GM19467 (cell line): ENCODE results near the gene RCSD1.
"Not testable (repeated sequence)": the region's sequence is repeated elsewhere in the genome, so short reads cannot be mapped to it uniquely, and the experiment has no call there.

Experiments used
- ATAC-seq: cut with Tn5 transposase; IDR thresholded peaks from one replicate; pipeline ENCODE4 v1.9.1; 2021; ENCODE audit warnings: mild to moderate bottlenecking, moderate library complexity; ENCODE audit not compliant: unreplicated experiment

RCSD1 gene

GRCh38 chr1:167629681-167630567 lies at the start of gene RCSD1:
RCSD1 (plus strand) TSS chr1:167630232; CDS start chr1:167630424, 192 bp downstream.
- ATAC-seq: no peak

- ATAC-seq: no peak
Observed at GRCh38 chr1:167582064-167582463, 48.0 kb upstream of the RCSD1 start.

- ATAC-seq: no peak
Observed at GRCh38 chr1:167582722-167583121, 47.3 kb upstream of the RCSD1 start.

- no peak for ATAC-seq
Observed at GRCh38 chr1:167584581-167584980, 45.5 kb upstream of the RCSD1 start.

GRCh38 chr1:167587342-167587741 lies 42.7 kb upstream of the RCSD1 start:
- ATAC-seq: no peak

- ATAC-seq: no peak
Observed at GRCh38 chr1:167587872-167588271, 42.2 kb upstream of the RCSD1 start.

- no peak for ATAC-seq
Observed at GRCh38 chr1:167588361-167588760, 41.7 kb upstream of the RCSD1 start.

GRCh38 chr1:167592475-167592874 lies 37.6 kb upstream of the RCSD1 start:
- ATAC-seq: no peak

- no peak for ATAC-seq
Observed at GRCh38 chr1:167593860-167594259, 36.2 kb upstream of the RCSD1 start.

- no peak for ATAC-seq
Observed at GRCh38 chr1:167594822-167595221, 35.2 kb upstream of the RCSD1 start.

GRCh38 chr1:167599957-167600581 lies 30.0 kb upstream of the RCSD1 start:
- peak; percentile 68 for ATAC-seq

GRCh38 chr1:167601442-167602383 lies 28.3 kb upstream of the RCSD1 start:
- no peak for ATAC-seq

GRCh38 chr1:167602840-167603239 lies 27.2 kb upstream of the RCSD1 start:
- ATAC-seq: no peak

- no peak for ATAC-seq
Observed at GRCh38 chr1:167605576-167605975, 24.5 kb upstream of the RCSD1 start.

GRCh38 chr1:167611983-167612382 lies 18.0 kb upstream of the RCSD1 start:
- no peak for ATAC-seq

- ATAC-seq: no peak
Observed at GRCh38 chr1:167612587-167613385, 17.2 kb upstream of the RCSD1 start.

- not testable (repeated sequence) for ATAC-seq
Observed at GRCh38 chr1:167613984-167614383, 16.0 kb upstream of the RCSD1 start.

GRCh38 chr1:167614851-167615250 lies 15.2 kb upstream of the RCSD1 start:
- no peak for ATAC-seq

GRCh38 chr1:167616521-167616920 lies 13.5 kb upstream of the RCSD1 start:
- no peak for ATAC-seq
